G401 (cell line): ENCODE results near the gene CAPN3. TPM values are rescaled to one million over a fixed set of nuclear protein-coding genes. Genes with fewer than 3 reads are reported as not detected.

Experiments
- DNase-seq: peaks from one replicate; pipeline ENCODE4 v3.0.0-alpha.2; 2015; ENCODE audit warnings: low spot score
- in situ Hi-C: cut with HindIII; loops from 2 replicates; pipeline ENCODE4 v1.10.0; 2016; ENCODE audit warnings: low sequenced_read_pairs, mixed read lengths
- total RNA-seq: library from RNA; depleted of rRNA; stranded (reverse); fragments of >200 nt; shearing (Covaris generic); gene quantifications from 2 replicates; pipeline ENCODE4 v1.2.3, GENCODE V29; 2014

CAPN3 gene
- total RNA-seq, 1 experiment from 2014 or later = 0.27 TPM

DNA sequence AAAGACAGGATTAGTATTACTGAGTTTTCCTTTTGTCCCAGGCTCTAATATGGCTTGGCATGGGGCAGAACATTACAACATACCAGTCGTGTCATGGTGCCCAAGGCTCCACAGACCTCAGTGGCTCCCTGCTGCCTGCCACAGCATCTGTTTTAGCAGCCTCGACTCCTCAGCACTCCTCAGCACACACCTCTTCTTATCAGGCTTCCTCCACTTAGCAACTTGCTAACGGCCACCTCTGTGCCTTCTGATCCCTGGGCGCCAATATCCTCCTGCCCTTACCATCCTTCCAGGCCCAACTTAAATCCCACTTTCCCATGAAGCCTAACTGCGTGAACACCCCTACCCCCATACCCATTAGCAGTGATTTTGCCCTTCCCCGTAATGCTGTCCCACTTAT, 6.2 kb upstream of the CAPN3 start:
- in situ Hi-C loops = no loop called here
- no peak for DNase-seq

- in situ Hi-C loops = no loop called here
- DNase-seq = no peak
Measured at GRCh38 chr15:42354824-42355223, 4.5 kb upstream of the CAPN3 start.

- in situ Hi-C loops = no loop called here
- no peak for DNase-seq
Measured at GRCh38 chr15:42355291-42355690, 4.0 kb upstream of the CAPN3 start.

- in situ Hi-C loops = no loop called here
- DNase-seq = no peak
Measured at GRCh38 chr15:42356851-42357250, 2.5 kb upstream of the CAPN3 start.

DNA sequence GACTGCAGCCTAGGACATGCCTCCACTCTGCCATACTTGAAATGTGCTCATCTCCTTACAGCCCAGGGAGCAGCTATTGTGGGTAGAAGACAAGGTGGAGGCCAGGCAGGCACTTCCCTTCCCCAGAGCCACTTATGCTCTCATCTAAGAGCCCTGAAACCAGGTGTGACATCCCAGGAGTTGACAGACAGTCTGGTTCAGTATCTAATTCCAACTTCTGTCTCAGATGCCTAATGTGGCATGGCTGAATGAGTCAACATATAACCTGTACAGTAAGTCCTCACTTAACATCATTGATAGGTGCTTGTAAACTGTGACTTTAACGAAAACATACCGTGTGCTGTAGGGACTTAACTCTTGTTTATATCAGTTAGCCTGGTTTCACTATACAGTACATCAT, 1.2 kb upstream of the CAPN3 start:
- DNase-seq = no peak
- in situ Hi-C loops = no loop called here

DNA sequence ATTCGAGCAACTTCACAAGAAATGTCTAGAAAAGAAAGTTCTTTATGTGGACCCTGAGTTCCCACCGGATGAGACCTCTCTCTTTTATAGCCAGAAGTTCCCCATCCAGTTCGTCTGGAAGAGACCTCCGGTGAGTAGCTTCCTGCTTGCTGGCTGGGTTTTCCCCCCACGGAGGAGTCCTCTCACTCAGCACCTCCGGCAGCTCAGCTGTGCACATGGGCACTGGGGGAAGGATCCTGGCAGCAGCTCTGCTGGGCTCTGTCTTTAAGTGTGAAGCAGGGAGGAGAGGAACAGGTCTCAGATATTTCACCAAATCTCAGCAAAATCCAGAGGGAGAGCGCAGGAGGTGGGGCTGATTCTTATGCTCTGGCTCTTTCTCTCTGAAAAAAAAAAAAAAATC, 684 bp downstream of the CAPN3 start:
- in situ Hi-C loops = no loop called here

DNA sequence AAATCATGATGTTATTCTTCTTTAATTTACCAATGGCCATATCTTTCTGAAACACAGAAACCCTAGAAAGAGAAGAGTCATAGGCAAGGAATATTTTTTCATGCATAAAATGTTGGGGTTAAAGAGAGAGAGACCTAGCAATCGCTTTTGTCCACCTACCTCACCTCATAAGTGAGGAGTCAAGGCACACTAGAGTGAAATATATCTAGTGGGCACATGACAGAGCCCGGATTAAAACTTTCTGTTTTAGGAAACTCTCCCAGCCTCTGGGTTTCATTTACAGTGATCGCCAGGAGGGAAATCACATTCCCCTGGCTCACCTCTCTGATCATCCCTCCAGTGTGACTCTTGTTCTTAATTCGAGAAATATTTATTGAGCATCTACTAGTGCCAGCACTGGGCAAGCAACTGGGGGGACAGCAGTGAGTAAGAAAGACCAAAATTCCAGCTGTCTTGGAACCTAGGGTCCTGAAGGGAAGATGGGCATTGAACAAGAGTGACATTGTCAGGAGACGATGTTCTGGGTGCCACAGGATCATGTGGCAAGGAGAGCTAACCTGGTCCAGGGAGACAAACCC, 1.3 kb downstream of the CAPN3 start:
- no peak for DNase-seq
- in situ Hi-C loops = no loop called here

More for the DNA sequence above, 684 bp downstream of the CAPN3 start:
- no peak for DNase-seq

DNA sequence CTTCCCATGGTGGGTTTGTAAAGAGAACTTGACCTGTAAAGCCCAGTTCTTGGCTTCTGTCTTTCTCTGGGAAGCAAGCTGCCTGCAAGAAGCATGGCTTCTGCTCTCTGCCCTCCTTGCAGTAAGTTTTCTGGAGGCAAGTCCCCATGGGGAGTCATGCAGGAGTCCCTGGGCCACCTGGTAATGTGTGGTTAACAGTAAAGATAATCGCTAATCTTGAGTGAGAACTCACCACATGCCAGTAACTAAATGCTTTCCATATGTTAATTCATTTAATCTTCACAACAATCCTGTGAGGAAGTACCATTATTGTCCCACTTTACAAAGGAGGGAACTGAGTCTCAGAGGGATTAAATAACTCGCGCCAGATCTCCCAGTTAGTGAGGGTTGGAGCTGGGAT, 4.2 kb downstream of the CAPN3 start:
- no peak for DNase-seq

DNA sequence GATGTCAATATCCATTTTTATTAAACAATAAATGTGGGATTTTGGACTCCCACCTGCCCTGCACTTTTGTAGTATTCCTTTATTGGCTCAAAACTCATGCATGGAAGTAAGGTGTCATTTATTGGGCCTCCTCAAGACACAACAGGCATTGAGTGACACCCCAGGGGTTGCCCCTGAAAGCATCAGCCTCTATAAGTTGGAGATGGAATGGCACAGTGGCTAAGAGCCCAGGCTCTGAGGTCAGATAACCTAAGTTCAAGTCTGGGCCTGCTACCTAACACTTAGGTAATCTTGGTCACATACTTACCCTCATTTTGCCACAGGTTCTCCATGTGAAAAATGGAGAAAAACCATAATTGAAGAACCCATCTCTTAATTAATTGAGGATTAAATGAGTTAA, 4.6 kb downstream of the CAPN3 start:
- no peak for DNase-seq
- in situ Hi-C loops = no loop called here

More for the DNA sequence above, 4.2 kb downstream of the CAPN3 start:
- in situ Hi-C loops = no loop called here

DNA sequence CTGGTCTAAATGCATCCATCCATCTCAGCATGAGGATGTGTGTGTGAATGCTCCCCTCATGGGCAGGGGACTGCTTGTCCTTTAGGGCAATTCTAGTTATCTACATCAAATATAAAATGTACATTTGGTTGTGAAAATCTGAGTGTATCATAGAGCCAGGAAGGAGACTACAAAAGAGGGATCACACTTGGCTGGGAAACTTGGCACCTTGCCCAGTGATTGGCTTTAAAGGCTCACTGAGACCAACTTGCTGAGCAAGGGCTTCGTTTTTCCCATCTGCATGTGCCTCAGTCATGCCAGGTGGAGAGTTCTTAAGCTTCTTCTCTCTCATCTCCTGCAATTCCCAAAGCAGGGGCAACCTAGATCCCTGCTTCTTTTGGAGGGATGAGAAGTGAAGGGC, 5.2 kb downstream of the CAPN3 start:
- DNase-seq = peak; percentile 7
- in situ Hi-C loops = no loop called here

DNA sequence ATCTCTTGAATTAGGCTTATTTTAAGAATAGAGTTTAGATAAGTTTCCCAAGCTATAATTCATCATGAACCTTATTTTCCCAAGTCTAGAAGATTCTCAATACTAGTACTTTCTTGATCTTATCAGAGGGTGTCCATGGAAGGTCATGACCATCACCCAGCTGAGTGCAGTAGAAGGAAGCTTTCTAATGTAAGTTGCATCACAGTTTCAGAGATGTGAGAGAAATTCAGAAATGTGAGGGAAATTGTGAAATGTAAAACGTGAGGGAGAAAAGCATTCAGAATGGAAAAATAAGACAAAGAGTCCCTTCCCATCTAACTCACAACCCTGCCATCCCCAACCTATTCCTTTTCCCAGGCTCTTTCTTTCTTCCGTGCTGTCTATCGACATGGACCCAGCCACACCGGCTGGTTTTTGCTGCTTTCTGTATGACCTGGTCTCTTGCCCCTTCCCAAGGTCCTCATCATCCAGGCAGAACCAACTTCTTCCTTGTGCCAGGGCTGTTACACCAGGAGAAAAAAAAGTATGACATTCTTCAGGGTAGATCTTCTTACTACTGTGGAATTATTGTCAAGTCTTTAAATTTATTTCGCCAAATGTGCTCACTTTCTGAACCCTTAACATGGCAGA, 6.7 kb downstream of the CAPN3 start:
- in situ Hi-C loops = no loop called here
- no peak for DNase-seq

- in situ Hi-C loops = no loop called here
- no peak for DNase-seq
Measured at GRCh38 chr15:42367041-42367440, 7.7 kb downstream of the CAPN3 start.

DNA sequence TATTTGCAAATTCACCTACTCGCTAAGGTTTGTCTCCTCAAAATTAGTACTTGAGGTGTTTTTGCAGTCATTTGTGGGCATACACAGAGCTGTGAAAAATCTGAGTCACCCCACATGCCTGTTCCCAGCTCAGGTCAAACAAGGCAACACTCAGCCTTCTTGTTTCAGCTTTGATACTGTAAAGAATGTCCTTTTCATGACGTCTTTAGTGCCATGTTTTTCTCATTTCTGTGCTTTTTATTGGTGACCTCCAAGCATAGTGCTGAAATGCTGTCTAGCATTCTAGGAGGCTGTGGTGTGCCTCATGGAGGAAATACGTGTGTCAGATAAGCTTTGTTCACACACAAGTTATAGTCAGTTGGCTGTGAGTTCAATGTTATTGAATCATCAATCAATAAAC, 8.8 kb downstream of the CAPN3 start:
- no peak for DNase-seq
- in situ Hi-C loops = no loop called here

DNA sequence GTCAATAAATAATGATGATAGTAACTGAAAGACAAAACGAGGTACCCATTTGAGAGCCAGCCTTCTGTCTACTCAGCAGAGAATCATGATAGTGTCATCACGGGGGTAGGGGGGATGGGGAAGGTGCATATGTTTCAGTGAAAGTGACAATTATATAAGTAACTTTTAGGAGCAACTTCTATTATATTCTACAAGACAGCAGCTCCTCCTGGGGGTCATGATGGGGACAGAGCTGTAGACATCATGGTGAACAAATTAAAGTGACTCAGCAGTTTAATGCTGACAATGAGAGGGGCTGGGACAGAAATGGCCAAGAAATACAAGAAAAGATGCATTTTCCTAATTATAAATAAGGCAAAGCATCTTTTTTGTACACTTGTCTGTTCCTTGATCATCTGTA, 11.8 kb downstream of the CAPN3 start:
- DNase-seq = no peak
- in situ Hi-C loops = no loop called here

DNA sequence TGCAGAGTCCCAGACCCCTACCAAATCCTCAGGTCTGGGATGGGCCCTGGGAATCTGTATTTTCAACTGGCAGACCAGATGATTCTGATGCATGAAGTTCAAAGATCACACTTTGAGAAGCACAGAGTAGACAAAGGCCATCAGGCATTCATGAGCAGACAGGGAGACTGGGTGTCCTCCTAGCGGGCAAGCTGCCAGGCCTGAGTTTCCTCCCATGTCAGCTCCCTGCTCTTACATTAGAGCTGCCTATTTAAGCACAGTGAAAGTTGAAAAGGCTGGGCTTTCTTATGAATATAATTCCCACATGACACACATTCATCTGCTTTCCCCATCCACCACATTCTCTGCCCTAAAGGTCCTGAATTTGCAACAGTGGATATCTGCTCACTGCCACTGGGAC, 14.0 kb downstream of the CAPN3 start:
- DNase-seq = no peak
- in situ Hi-C loops = no loop called here

DNA sequence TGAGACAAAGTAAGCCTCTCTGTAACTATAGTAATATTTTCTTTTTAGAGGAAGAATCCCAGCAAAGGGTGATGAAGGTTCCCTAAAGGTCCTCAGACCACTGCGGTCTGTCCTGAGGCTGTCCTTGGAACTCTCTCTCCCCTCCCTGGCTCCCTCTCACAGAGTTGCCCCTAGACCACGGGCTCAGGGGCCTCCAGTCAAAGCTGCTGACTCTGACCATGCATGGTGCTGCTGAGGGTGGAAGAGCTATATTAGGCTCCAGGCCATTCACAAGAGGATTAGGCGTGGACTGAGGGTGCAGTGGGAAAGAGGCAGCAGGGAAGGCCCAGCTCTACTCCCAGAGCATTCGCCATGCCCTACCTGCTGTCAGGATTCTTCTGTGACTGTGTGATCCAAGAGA, 14.6 kb downstream of the CAPN3 start:
- in situ Hi-C loops = no loop called here

GRCh38 chr15:42374810-42375209, 15.5 kb downstream of the CAPN3 start:
- DNase-seq = no peak
- in situ Hi-C loops = no loop called here

More for the DNA sequence above, 14.6 kb downstream of the CAPN3 start:
- no peak for DNase-seq

DNA sequence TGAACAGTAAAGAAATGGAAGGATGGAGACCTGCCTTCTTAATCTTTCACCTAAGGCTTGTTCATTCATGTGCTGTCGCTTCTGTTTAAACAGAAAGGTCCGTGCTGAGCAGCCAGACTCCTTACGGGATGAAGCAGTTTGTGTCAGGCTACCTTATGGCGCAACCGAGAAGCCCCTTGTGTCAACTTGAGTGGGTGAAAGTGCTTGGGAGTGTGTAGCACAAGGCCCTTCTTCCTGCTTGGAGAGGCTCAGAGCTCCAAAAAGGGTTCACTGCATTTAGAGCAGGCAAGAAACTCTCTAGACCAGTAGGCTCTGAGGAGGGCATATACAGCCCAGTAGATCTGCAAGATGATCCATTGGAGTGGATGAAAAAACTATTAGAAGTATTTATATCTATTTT, 16.0 kb downstream of the CAPN3 start:
- DNase-seq = no peak
- in situ Hi-C loops = no loop called here

DNA sequence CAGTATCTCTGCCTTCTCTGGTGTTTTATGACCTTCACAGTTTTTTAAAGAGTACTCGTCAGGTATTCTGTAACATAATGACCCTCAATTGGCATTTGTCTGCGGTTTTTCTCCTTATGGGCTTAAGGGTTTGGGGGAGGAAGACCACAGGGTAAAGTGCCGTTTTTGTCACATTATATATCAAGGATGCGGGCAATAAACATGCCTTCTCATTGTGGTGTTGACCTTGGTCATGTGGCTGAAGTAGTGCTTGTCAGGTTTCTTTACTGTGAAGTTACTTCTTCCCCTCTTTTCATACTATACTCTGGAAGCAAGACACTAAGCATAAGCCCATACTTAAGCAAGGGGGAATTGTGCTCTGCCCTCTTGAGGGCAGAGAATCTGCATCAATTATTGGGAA, 16.6 kb downstream of the CAPN3 start:
- in situ Hi-C loops = no loop called here
- DNase-seq = no peak

DNA sequence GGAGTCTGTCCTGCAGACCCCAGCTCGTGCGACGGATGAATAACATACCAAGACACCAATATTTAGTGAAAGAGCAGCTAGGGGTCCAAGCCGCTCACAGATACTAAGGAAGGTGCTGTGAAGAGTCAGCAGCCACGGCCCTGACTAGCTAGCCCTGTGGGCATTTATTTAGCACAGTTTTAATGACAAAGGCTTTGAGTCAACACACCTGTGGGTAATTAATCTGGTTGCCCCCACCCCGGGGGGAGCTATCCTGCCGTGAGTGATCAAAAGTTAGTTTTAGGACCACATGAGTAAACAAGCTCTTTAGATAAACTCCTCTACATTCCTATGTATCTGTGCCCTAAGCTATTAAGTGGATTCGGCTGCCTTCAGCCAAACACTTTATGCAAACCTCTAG, 18.7 kb downstream of the CAPN3 start:
- in situ Hi-C loops = no loop called here

DNA sequence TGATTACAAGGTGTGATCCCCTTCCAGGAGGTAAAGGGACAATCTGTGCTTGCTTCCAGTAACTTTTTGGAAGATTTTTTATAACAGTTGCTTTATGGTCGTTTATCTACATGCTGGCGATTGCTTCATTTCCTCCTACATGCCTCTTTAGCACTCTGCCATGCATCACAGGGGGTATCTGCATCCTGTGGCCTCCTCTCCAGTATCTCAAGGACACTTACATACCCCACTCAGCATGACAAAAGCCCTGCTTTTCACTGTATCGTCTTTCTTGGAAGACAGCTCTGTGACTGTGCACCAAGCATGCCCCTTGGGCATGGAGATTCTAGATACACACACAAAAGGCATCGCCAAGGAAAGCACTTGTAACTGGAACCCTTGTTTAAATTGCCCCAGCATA, 25.3 kb downstream of the CAPN3 start:
- in situ Hi-C loops = no loop called here
- no peak for DNase-seq

More for the DNA sequence above, 18.7 kb downstream of the CAPN3 start:
- DNase-seq = no peak
